H1 (cell line): ENCODE results near the gene C5orf22. TPM values are rescaled to one million over a fixed set of nuclear protein-coding genes. Genes with fewer than 3 reads are reported as not detected.

Experiments used
- CTCF ChIA-PET: fragments of 300-600 bp; sonication (Branson Sonifier 250); formaldehyde crosslinking; loops from one replicate; lab custom pipeline; 2021; ENCODE audit not compliant: partially characterized antibody; lab: Charles Lee
- POLR2A ChIA-PET: fragments of 300-600 bp; sonication (Branson Sonifier 250); formaldehyde crosslinking; loops from one replicate; lab custom pipeline; 2021; ENCODE audit warnings: inconsistent platforms; ENCODE audit not compliant: partially characterized antibody; lab: Charles Lee
- DNase-seq, 2 experiments: peaks; one replicate each; pipeline versions ENCODE4 v3.0.0 to v3.0.0-alpha.2; 2010 to 2022; ENCODE audit warnings: low spot score in 2 of 2, low read depth in 1 of 2, mixed read lengths in 1 of 2
- FAIRE-seq: peaks from 2 replicates; lab custom pipeline; 2011; peaks lifted over from hg19 to GRCh38; lab: Jason Lieb, UNC
- H2AFZ ChIP-seq: 2 replicates; pipeline ENCODE4 v1.8.1; 2012; ENCODE audit warnings: low read length, inconsistent platforms
- H2AK5ac ChIP-seq: 2 replicates; pipeline ENCODE4 v1.6.1; 2013; ENCODE audit warnings: low read depth, low read length
- H2BK120ac ChIP-seq: replicated peaks from 2 replicates; pipeline ENCODE3; 2013; ENCODE audit warnings: low read depth, low read length, inconsistent platforms
- H2BK12ac ChIP-seq: 2 replicates; pipeline ENCODE4 v1.6.1; 2013; ENCODE audit warnings: low read depth, low read length
- H2BK15ac ChIP-seq: 2 replicates; pipeline ENCODE4 v1.6.1; 2013; ENCODE audit warnings: low read length
- H2BK20ac ChIP-seq: 2 replicates; pipeline ENCODE4 v1.6.1; 2013; ENCODE audit warnings: low read length
- H2BK5ac ChIP-seq: 2 replicates; pipeline ENCODE4 v1.6.1; 2013; ENCODE audit warnings: low read depth, low read length
- H3K14ac ChIP-seq: 2 replicates; pipeline ENCODE4 v1.6.1; 2013; ENCODE audit warnings: inconsistent platforms; ENCODE audit not compliant: insufficient read length
- H3K18ac ChIP-seq: 2 replicates; pipeline ENCODE4 v1.6.1; 2013; ENCODE audit warnings: low read length; ENCODE audit errors: extremely low read depth
- H3K23ac ChIP-seq: 2 replicates; pipeline ENCODE4 v1.6.1; 2013; ENCODE audit warnings: inconsistent platforms; ENCODE audit not compliant: insufficient read length
- H3K23me2 ChIP-seq: 2 replicates; pipeline ENCODE4 v1.6.1; 2013; ENCODE audit warnings: low read depth, low read length
- H3K27ac ChIP-seq: 2 replicates; pipeline ENCODE4 v1.6.1; 2011; ENCODE audit warnings: low read depth, low read length, inconsistent platforms
- H3K27me3 ChIP-seq, 4 experiments: replicated peaks in 1 of 4; 1 replicate in 1 of 4; 2 replicates in 3 of 4; pipeline versions ENCODE4 v1.6.1 to v1.8.1; 2011 to 2013; ENCODE audit warnings: low read length in 3 of 4, mild to moderate bottlenecking in 3 of 4, inconsistent platforms in 2 of 4, mixed read lengths in 2 of 4, moderate library complexity in 1 of 4; ENCODE audit not compliant: control insufficient read depth in 3 of 4, insufficient read depth in 3 of 4; ENCODE audit errors: extremely low read depth in 1 of 4
- H3K36me3 ChIP-seq, 4 experiments: 2 replicates each; pipeline versions ENCODE4 v1.6.1 to v1.8.1; 2011 to 2013; ENCODE audit warnings: mild to moderate bottlenecking in 4 of 4, low read length in 3 of 4, moderate library complexity in 2 of 4, control low read depth in 1 of 4, inconsistent platforms in 1 of 4; ENCODE audit not compliant: insufficient read depth in 4 of 4, control insufficient read depth in 2 of 4
- H3K4ac ChIP-seq: replicated peaks from 2 replicates; pipeline ENCODE3; 2013; ENCODE audit warnings: low read length, low read depth, mixed read lengths, inconsistent platforms; ENCODE audit not compliant: insufficient read length
- H3K4me1 ChIP-seq, 4 experiments: replicated peaks in 1 of 4; 1 replicate in 1 of 4; 2 replicates in 3 of 4; pipeline versions ENCODE4 v1.6.1 to v1.8.1; 2011 to 2013; ENCODE audit warnings: low read length in 3 of 4, inconsistent platforms in 2 of 4, mixed read lengths in 1 of 4; ENCODE audit not compliant: insufficient read depth in 4 of 4, control insufficient read depth in 3 of 4
- H3K4me2 ChIP-seq, 2 experiments: 2 replicates each; pipeline versions ENCODE4 v1.6.1 to v1.8.1; 2011 to 2013; ENCODE audit warnings: low read depth in 2 of 2, low read length in 2 of 2, control low read depth in 1 of 2, inconsistent platforms in 1 of 2, mild to moderate bottlenecking in 1 of 2; ENCODE audit not compliant: insufficient read depth in 1 of 2
- H3K4me3 ChIP-seq, 4 experiments: fragments of 200-600, 300-600 bp in 1 of 4; sonication (generic), shearing (Covaris generic), sonication (Bioruptor Twin) in 1 of 4; 2 replicates each; pipeline versions ENCODE4 v1.5.1 to v1.8.1; 2011 to 2016; ENCODE audit warnings: low read length in 4 of 4, low read depth in 3 of 4, control low read depth in 2 of 4, inconsistent platforms in 2 of 4, mild to moderate bottlenecking in 2 of 4, mixed read lengths in 1 of 4, moderate library complexity in 1 of 4; ENCODE audit not compliant: insufficient read depth in 2 of 4; ENCODE audit errors: extremely low read depth in 1 of 4
- H3K56ac ChIP-seq: replicated peaks from 2 replicates; pipeline ENCODE3; 2013; ENCODE audit warnings: low read depth, mild to moderate bottlenecking, mixed read lengths, low read length, inconsistent platforms; ENCODE audit not compliant: insufficient read length
- H3K79me1 ChIP-seq: 2 replicates; pipeline ENCODE4 v1.6.1; 2013; ENCODE audit warnings: low read depth, low read length, control low read depth
- H3K79me2 ChIP-seq, 2 experiments: 2 replicates each; pipeline versions ENCODE4 v1.6.1 to v1.8.1; 2012 to 2013; ENCODE audit warnings: low read length in 2 of 2, mild to moderate bottlenecking in 2 of 2, inconsistent platforms in 1 of 2; ENCODE audit not compliant: insufficient read depth in 2 of 2, control insufficient read depth in 1 of 2
- H3K9ac ChIP-seq, 4 experiments: replicated peaks in 1 of 4; 1 replicate in 1 of 4; 2 replicates in 3 of 4; pipeline versions ENCODE4 v1.6.1 to v1.8.1; 2011 to 2013; ENCODE audit warnings: low read depth in 3 of 4, low read length in 3 of 4, control low read depth in 2 of 4, mild to moderate bottlenecking in 2 of 4, moderate library complexity in 2 of 4, inconsistent platforms in 1 of 4; ENCODE audit errors: extremely low read depth in 1 of 4
- H3K9me3 ChIP-seq, 2 experiments: 2 replicates each; pipeline versions ENCODE4 v1.6.1 to v1.8.1; 2012 to 2013; ENCODE audit warnings: mild to moderate bottlenecking in 2 of 2, moderate library complexity in 2 of 2, control low read depth in 1 of 2, inconsistent platforms in 1 of 2, low read depth in 1 of 2, low read length in 1 of 2, mixed read lengths in 1 of 2; ENCODE audit not compliant: insufficient read depth in 2 of 2
- H4K20me1 ChIP-seq, 2 experiments: replicated peaks in 1 of 2; 2 replicates each; pipeline versions ENCODE3 to v1.8.1; 2011 to 2013; ENCODE audit warnings: inconsistent platforms in 2 of 2, low read length in 2 of 2, mild to moderate bottlenecking in 1 of 2; ENCODE audit not compliant: insufficient read depth in 2 of 2, control insufficient read depth in 1 of 2
- H4K5ac ChIP-seq: 2 replicates; pipeline ENCODE4 v1.6.1; 2013; ENCODE audit warnings: low read length, low read depth, mixed read lengths, inconsistent platforms; ENCODE audit not compliant: insufficient read length
- H4K8ac ChIP-seq: 2 replicates; pipeline ENCODE4 v1.8.0; 2013; ENCODE audit warnings: mild to moderate bottlenecking, moderate library complexity, low read length, inconsistent platforms; ENCODE audit not compliant: insufficient read depth; ENCODE audit errors: extremely low read depth
- H4K91ac ChIP-seq: replicated peaks from 2 replicates; pipeline ENCODE3; 2013; ENCODE audit warnings: low read length, mixed read lengths, inconsistent platforms; ENCODE audit not compliant: insufficient read length
- ATF3 ChIP-seq: IDR thresholded peaks from 2 replicates; pipeline ENCODE4 v1.6.1; 2011; ENCODE audit warnings: low read depth, mild to moderate bottlenecking, low read length; ENCODE audit not compliant: insufficient read depth
- BRCA1 ChIP-seq: IDR thresholded peaks from 2 replicates; pipeline ENCODE4 v1.6.1; 2012; ENCODE audit warnings: low read depth, low read length, improper control_type of control experiment
- CBX5 ChIP-seq: fragments of 300-800, 300-1000 bp; sonication (generic); IDR thresholded peaks from 2 replicates; pipeline ENCODE4 v1.7.1; 2016; ENCODE audit warnings: antibody characterized with exemption, low read length, low read depth
- CBX8 ChIP-seq: fragments of 300-800, 300-1000 bp; sonication (generic); IDR thresholded peaks from 2 replicates; pipeline ENCODE4 v1.7.1; 2016; ENCODE audit warnings: low read depth, low read length, borderline replicate concordance
- HDAC6 ChIP-seq: IDR thresholded peaks from one replicate; pipeline ENCODE4 v1.7.1; 2012; ENCODE audit warnings: low read depth, mild to moderate bottlenecking, inconsistent platforms, low read length, moderate library complexity
- KDM1A ChIP-seq: fragments of 200-600, 300-600 bp; sonication (generic); IDR thresholded peaks from 2 replicates; pipeline ENCODE4 v1.7.1; 2016; ENCODE audit warnings: mild to moderate bottlenecking, low read length, borderline replicate concordance
- KDM4A ChIP-seq: IDR thresholded peaks from one replicate; pipeline ENCODE4 v1.7.1; 2012; ENCODE audit warnings: low read depth, mild to moderate bottlenecking, moderate library complexity, low read length, inconsistent platforms; ENCODE audit not compliant: severe bottlenecking
- MAFK ChIP-seq: IDR thresholded peaks from 2 replicates; pipeline ENCODE4 v1.6.1; 2012; ENCODE audit warnings: low read depth, mild to moderate bottlenecking, improper control_type of control experiment, low read length
- PHF8 ChIP-seq: fragments of 200-600 bp; sonication (generic); conservative IDR thresholded peaks from 2 replicates; pipeline ENCODE4 v1.7.1; 2012; ENCODE audit warnings: low read depth, mild to moderate bottlenecking, inconsistent platforms, low read length, moderate library complexity
- RAD21 ChIP-seq, 2 experiments: IDR thresholded peaks in 1 of 2; conservative IDR thresholded peaks in 1 of 2; 2 replicates each; pipeline ENCODE4 v1.6.1; 2011; ENCODE audit warnings: low read depth in 2 of 2, low read length in 2 of 2, improper control_type of control experiment in 1 of 2, inconsistent platforms in 1 of 2, mild to moderate bottlenecking in 1 of 2, moderate library complexity in 1 of 2
- TCF12 ChIP-seq: IDR thresholded peaks from 2 replicates; pipeline ENCODE4 v1.6.1; 2011; ENCODE audit warnings: low read depth, mild to moderate bottlenecking, low read length
- YY1 ChIP-seq: IDR thresholded peaks from 2 replicates; pipeline ENCODE4 v1.6.1; 2011; ENCODE audit warnings: low read depth, mild to moderate bottlenecking, low read length
- WGBS, 2 experiments: shearing (Covaris generic) in 1 of 2; methylation state at CpG; one replicate each; pipeline versions ENCODE4 v1.1.6 to v1.1.7; 2013 to 2015; ENCODE audit warnings: low lambda C conversion rate in 2 of 2, mixed read lengths in 2 of 2, inconsistent platforms in 1 of 2, low coverage in 1 of 2, missing lambda C conversion rate in 1 of 2; ENCODE audit not compliant: insufficient replicate concordance in 2 of 2, insufficient coverage in 1 of 2, insufficient read length in 1 of 2; ENCODE audit errors: extremely low coverage in 1 of 2, missing lambda C conversion rate in 1 of 2; 5-methylcytosine and 5-hydroxymethylcytosine counted together
- polyA plus RNA-seq, 7 experiments: library from polyadenylated mRNA; depleted of rRNA in 3 of 7; stranded (reverse) in 5 of 7; unstranded in 2 of 7; fragments of >200 nt in 5 of 7; fragments of 200-250 nt in 2 of 7; gene quantifications; 1 replicate in 5 of 7; 2 replicates in 1 of 7; 4 replicates in 1 of 7; pipeline versions ENCODE4 v1.2.1 to v1.2.3, GENCODE V29; 2011 to 2013; ENCODE audit warnings: missing spikeins in 2 of 7, mixed read lengths in 2 of 7
- total RNA-seq: library from RNA; stranded (reverse); fragmentation: NEBNext Ultra II Directional; extraction: Animal tissue kit (Norgen Biotek cat#: 25700); gene quantifications from 2 replicates; pipeline ENCODE4 v1.2.1, GENCODE V29; 2021

C5orf22 gene
- total and polyA plus RNA-seq, 2 of the 8 experiments (the other 6 are each of a cell fraction or from before 2014, with no cell fraction given) = 19.6 to 36.2 TPM

DNA sequence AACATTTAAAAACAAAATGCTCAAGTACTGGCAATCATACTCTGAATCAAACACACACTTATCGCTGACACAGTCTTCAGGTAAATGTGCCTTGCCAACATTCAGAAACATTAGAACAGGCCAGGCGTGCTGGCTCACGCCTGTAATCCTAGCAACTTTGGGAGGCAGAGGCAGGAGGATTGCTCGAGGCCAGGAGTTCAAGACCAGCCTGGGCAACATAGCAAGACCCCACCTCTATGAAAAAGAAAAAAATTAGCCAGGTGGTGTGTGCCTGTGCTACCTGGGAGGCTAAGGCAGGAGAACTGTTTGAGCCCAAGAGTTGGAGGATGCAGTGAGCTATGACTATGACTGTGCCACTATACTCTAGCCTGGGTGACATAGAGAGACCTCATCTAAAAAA is 20.8 kb upstream of the C5orf22 start:
- H3K56ac ChIP-seq = no peak overlapping the region
- H3K23me2 ChIP-seq = peaks cover 3% of the 10 kb centered on the region; the same call in 1 of the 2 replicates
- H3K79me2 ChIP-seq = no peaks in the 10 kb centered on the region
- H3K14ac ChIP-seq = no peak overlapping the region
- H3K9me3 ChIP-seq = no peaks in the 10 kb centered on the region
- H3K4me1 ChIP-seq = no peaks in the 10 kb centered on the region
- no peak overlapping the region for H3K27ac ChIP-seq
- H3K27me3 ChIP-seq = no peaks in the 10 kb centered on the region
- H2AK5ac ChIP-seq = no peak overlapping the region
- no peak overlapping the region for H3K4me2 ChIP-seq
- H4K20me1 ChIP-seq = peaks cover 2 to 5% of the 10 kb centered on the region in 2 experiments
- no peak overlapping the region for H3K9ac ChIP-seq
- H3K4ac ChIP-seq = no peak overlapping the region
- TF ChIP-seq ATF3 (no peak), CBX8 (no peak), PHF8 (no peak), MAFK (no peak), RAD21 (IDR thresholded peaks at IDR 0.05 in 1 of 2, conservative IDR thresholded peaks at IDR 0.05 in 1 of 2; ENCODE audit: low read depth in 2 of 2, low read length in 2 of 2) (no peak), HDAC6 (no peak), CBX5 (no peak), YY1 (no peak), KDM1A (no peak), KDM4A (no peak), TCF12 (no peak), BRCA1 (no peak)
- H2BK5ac ChIP-seq = no peak overlapping the region
- H2BK12ac ChIP-seq = no peak overlapping the region
- no peak overlapping the region for H3K4me3 ChIP-seq
- no peak overlapping the region for H4K91ac ChIP-seq
- no peak for FAIRE-seq
- no peak overlapping the region for H2BK20ac ChIP-seq
- H2AFZ ChIP-seq = no peak overlapping the region
- ChIA-PET POLR2A (interaction anchor here (1.2 kb wide), 1 partner anchor 21 kb away, joined by 3 read pairs; the partner anchor contains the start of genes C5orf22 and DROSHA), CTCF (no interaction called here)
- H3K23ac ChIP-seq = no peak overlapping the region
- H3K18ac ChIP-seq = no peak overlapping the region
- no peak overlapping the region for H2BK120ac ChIP-seq
- no peak for DNase-seq
- peaks cover 23 to 79% (median 54%) of the 10 kb centered on the region in 4 experiments for H3K36me3 ChIP-seq
- H3K79me1 ChIP-seq = no peaks in the 10 kb centered on the region
- H2BK15ac ChIP-seq = no peak overlapping the region
- H4K5ac ChIP-seq = no peak overlapping the region
- WGBS, 2 experiments = 94% methylated on average over 4 of the region's 4 CpGs; no CpG with 5 or more reads in 1 of the 2 experiments
- H4K8ac ChIP-seq = no peak overlapping the region
